Right lobe of liver (tissue), 4 donors: ENCODE measurements around the gene NFYC.

ENCODE experiments used
- CTCF ChIP-seq, 4 donors: fragments of 200-600 bp in 3 of 4; fragments of 450-650 bp in 1 of 4; IDR thresholded peaks; one replicate each; pipeline versions ENCODE4 v1.5.1 to v1.8.0; 2016 to 2022; ENCODE audit warnings: antibody characterized with exemption in 4 of 4, mild to moderate bottlenecking in 2 of 4
- POLR2A ChIP-seq: fragments of 450-650 bp; IDR thresholded peaks from one replicate; pipeline ENCODE4 v1.6.1; 2017; ENCODE audit warnings: antibody characterized with exemption, mild to moderate bottlenecking
- donor health status: DM: no; HTN: no; CAD: no.
- donor health status: DM: no; HTN: no; CAD: no.
- donor health status: DM: no; HTN: yes; CAD: no.

- TF ChIP-seq CTCF (IDR thresholded peaks at IDR 0.05) (no peak), POLR2A (no peak)
Observed at GRCh38 chr1:40739455-40740008, 48.0 kb downstream of the NFYC start.
